NCI-H510A treated with DMSO at 0.1 percent for 48 hours (cell line): ENCODE measurements around the gene RPS19BP1.

Experiments used
- DNase-seq: peaks from one replicate; lab custom pipeline; 2025; lab: John Stamatoyannopoulos, UW

RPS19BP1 gene

DNA sequence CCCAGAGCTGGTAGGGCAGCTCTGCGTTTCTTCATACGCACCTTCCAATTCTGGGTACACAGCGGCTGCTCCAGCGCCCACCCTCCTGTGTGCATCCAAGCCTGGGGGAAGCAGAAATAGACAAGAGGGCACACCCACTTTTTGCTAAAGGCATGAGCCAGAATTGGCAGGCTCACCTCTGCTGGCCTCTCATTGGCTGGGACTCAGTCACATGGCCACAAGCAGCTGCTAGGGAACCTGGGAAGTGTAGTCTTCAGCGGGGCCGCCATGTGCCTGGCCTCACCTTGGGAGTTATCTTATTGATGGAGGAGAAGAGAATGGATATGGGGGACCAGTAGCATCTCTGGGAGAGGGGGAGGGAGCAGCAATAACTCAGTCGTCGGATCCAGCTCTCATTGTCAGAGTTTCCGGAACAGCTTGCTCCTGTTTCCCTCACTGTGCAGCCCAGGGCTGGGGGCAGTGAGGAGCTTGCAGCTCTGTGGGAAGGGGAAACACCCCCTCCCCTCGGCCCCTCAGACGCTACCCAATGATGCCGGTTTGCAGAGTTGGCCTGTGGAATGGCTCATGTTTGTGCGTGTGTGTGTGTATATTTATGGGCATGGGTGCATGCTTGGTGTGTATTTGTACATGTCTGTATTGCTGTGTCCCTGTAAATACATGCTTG, 42.3 kb downstream of the RPS19BP1 start:
- DNase-seq: peak; percentile 36

DNA sequence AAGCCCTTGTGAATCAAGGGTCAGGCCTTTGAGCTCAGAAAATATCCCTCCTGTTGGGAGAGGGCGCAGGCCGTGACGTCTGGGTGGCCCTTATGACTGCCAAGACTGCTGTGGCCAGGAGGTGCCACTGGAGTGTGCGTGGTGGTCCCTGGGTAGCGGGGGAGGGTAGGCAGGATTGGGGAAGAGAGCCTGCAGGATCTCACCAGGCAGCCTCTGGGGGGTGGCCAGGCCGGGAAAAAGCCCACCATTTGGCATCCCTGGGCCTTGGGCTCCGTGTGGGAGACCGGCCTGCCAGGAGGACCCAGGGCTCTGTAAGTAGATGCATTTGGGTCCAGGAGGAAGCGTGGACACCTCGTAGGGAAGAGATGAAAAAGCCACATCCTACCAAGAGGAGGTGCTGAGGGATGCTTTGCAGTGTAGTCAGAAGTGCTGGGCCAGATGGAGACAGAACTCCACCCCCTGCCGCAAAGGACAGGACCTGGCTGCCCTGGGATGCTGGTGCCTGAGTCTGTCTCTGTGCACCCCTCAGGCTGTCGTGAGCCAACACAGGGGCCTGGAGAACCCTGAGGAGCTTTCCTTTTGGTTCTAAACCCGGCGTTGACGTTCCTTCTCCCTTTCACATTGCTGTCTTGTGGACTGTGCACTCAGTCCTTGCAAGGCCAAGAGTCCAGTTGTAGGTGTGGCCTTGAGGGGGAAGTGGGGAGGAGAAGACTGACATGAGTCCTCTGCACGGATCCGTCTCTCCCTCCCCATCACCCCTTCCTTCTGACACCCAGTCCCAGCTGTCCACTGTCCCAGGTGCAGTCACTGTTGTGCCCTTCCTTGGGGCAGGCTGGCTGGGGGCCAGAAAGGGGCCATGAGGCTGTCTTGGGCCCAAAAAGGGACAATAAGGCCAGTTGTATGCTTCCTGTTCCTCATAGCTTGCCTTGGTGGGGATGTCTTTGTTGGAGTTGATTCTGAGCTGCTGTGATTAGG, 43.2 kb downstream of the RPS19BP1 start:
- no peak for DNase-seq

DNA sequence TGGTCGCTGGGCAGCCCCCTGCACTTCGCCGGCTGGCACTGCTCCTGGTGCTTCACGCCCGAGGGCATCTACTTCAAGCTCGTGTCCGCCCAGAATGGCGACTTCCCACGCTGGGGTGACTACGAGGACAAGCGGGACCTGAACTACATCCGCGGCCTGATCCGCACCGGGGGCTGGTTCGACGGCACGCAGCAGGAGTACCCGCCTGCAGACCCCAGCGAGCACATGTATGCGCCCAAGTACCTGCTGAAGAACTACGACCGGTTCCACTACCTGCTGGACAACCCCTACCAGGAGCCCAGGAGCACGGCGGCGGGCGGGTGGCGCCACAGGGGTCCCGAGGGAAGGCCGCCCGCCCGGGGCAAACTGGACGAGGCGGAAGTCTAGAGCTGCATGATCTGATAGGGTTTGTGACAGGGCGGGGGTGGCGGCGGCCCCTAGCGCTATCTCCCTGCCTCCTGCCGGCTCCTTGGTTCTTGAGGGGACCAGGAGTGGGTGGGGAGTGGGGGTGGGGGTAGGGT, 43.9 kb downstream of the RPS19BP1 start:
- no peak for DNase-seq

DNA sequence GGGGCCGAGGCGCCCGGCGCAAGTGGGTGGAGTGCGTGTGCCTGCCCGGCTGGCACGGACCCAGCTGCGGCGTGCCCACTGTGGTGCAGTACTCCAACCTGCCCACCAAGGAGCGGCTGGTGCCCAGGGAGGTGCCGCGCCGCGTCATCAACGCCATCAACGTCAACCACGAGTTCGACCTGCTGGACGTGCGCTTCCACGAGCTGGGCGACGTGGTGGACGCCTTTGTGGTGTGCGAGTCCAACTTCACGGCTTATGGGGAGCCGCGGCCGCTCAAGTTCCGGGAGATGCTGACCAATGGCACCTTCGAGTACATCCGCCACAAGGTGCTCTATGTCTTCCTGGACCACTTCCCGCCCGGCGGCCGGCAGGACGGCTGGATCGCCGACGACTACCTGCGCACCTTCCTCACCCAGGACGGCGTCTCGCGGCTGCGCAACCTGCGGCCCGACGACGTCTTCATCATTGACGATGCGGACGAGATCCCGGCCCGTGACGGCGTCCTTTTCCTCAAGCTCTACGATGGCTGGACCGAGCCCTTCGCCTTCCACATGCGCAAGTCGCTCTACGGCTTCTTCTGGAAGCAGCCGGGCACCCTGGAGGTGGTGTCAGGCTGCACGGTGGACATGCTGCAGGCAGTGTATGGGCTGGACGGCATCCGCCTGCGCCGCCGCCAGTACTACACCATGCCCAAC, 44.6 kb downstream of the RPS19BP1 start:
- no peak for DNase-seq

DNA sequence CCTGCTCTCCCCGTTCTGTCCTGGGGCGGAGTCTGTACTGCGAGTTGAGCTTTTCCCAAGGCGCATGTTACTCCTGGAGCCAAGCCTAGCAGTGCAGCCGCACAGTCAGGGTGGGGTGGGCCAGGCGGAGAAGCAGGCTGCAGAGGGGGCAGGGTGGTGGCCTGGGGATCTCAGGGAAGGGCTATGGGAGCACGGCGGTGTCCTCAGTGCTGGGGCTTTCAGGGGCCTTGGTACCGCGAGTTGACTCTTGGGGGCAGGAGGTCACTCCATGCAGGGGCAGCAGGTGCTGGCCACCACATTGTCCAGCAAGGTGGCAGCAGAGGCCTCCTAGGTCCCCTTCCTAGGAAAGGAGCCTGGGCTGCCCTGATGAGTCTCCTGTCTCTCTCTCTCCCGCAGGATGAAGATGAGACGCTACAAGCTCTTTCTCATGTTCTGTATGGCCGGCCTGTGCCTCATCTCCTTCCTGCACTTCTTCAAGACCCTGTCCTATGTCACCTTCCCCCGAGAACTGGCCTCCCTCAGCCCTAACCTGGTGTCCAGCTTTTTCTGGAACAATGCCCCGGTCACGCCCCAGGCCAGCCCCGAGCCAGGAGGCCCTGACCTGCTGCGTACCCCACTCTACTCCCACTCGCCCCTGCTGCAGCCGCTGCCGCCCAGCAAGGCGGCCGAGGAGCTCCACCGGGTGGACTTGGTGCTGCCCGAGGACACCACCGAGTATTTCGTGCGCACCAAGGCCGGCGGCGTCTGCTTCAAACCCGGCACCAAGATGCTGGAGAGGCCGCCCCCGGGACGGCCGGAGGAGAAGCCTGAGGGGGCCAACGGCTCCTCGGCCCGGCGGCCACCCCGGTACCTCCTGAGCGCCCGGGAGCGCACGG, 45.4 kb downstream of the RPS19BP1 start:
- DNase-seq: no peak

DNA sequence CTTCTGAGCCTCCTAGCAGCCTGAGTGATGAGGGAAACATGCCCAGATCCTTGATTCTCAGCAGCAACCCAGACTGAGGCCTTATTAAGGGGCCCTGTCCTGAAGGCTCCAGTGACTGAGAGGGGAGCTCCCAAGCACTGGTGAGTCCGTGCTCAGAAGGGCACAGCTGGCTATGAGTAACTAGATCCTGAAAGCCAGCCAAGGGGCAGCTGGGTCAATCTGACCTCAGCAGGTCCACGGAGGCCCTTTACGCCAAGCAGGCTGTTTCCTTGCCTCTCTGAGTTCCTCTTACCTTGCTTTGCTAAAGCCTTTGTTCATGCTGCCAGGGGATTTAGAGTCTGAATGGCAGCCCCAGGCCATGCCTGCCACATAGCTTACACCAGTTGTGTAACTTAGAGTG, 49.8 kb downstream of the RPS19BP1 start:
- DNase-seq: no peak

DNA sequence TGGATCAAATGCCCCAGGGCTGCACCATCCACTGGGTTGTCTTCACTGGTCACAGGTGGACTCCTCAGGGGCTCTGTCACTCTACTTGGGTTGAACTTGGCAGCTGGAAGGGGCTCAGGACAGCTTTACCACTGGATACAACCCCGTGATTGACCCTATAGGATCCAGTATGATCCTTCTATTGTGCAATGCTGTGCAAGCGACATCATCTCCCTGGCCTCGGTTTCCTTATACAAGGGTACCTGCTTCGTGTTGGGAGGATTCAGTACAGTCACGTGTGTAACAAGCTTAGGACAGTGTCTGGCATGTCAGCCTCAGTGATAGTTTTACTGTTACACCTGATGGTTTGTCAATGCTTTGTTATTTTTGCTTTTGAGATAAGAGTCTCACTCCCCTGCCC, 51.0 kb downstream of the RPS19BP1 start:
- DNase-seq: no peak

DNA sequence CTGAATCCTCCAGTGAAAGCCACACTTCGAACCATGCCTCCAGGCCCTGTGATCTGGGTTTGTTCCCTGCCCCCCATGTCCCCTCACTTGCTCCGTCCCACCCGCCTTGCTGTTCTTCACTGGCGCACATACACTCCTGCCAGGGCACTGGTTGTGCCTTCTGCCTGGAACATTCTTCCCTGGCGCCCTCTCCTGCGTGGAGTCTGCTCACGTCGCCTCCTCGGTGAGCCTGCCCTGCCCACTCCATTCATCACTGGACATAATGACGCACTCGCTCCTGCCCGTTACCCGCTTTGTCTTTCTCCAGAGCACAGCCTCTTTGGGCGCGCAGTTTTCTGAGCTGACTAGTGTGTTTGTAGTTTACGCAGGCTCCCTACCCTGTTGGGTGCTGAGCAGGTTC, 51.5 kb downstream of the RPS19BP1 start:
- DNase-seq: no peak

DNA sequence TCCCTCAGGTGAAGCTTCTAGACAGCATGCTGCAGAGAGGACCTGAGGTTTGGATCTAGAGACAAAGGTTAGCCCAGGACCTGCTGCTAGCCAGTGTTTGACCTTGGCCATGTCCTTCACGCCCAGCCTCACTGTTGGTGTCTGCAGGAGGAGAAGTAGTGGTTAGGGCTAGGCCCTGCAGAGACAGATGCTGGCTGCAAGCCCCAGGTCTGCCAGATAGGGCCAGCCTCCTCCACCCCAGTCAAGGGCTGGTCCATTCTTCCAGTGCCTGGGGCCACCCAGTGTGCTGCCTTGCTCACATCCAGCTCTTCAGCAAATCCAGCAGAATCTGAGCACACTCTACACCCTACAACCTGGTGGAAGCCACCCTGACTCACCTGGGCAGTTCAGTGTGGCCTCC, 52.0 kb downstream of the RPS19BP1 start:
- no peak for DNase-seq

DNA sequence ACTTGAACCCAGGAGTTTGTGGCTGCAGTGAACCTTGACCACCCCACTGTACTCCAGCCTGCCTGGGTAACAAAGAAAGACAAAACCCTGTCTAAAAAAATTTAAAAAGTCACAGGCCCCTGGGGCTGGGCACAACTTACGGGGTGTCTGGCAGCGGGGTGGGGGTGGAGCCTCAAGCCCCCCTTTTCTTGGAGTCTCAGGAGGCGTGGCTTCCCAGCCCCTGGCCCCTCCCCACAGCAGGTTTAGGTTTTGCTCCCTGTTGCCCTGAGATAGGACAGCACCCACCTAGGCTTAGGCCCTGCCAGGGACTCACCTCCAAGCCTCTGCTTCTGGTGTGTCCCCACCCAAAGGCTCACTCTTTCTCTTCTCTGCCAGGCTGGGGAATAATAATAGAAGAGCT, 53.3 kb downstream of the RPS19BP1 start:
- DNase-seq: no peak
